Embryonic facial prominence (tissue), 1 donor: ENCODE data around the gene PHF8.

Experiments
- DNase-seq: peaks from one replicate; pipeline ENCODE4 v3.0.0-alpha.2; 2016; ENCODE audit errors: extremely low spot score

The PHF8 gene

GRCh38 chrX:54044126-54044876, at the start of gene PHF8:
Gene PHF8 (minus strand): TSS chrX:54044473. CDS start chrX:54042728, 1,745 bp downstream.
- DNase-seq: peak; percentile 88

- DNase-seq: no peak
These were observed 49.3 kb upstream of the PHF8 start for GRCh38 chrX:54093571-54093970.

- DNase-seq: no peak
These were observed 48.9 kb upstream of the PHF8 start for GRCh38 chrX:54093159-54093558.

GRCh38 chrX:54090880-54091279, 46.6 kb upstream of the PHF8 start:
- DNase-seq: no peak

GRCh38 chrX:54089191-54089590, 44.9 kb upstream of the PHF8 start:
- no peak for DNase-seq

GRCh38 chrX:54087661-54088060, 43.4 kb upstream of the PHF8 start:
- DNase-seq: no peak

GRCh38 chrX:54085666-54086065, 41.4 kb upstream of the PHF8 start:
- no peak for DNase-seq

- no peak for DNase-seq
These were observed 32.6 kb upstream of the PHF8 start for GRCh38 chrX:54076903-54077302.

GRCh38 chrX:54074826-54075225, 30.6 kb upstream of the PHF8 start:
- DNase-seq: no peak

- no peak for DNase-seq
These were observed 23.5 kb upstream of the PHF8 start for GRCh38 chrX:54067766-54068165.

GRCh38 chrX:54066841-54067240, 22.6 kb upstream of the PHF8 start:
- DNase-seq: no peak

GRCh38 chrX:54064564-54064963, 20.3 kb upstream of the PHF8 start:
- no peak for DNase-seq

GRCh38 chrX:54063361-54063760, 19.1 kb upstream of the PHF8 start:
- no peak for DNase-seq

- DNase-seq: no peak
These were observed 5.5 kb upstream of the PHF8 start for GRCh38 chrX:54049801-54050200.

- no peak for DNase-seq
These were observed 4.1 kb upstream of the PHF8 start for GRCh38 chrX:54048412-54048811.

GRCh38 chrX:54045563-54046228, 1.4 kb upstream of the PHF8 start:
- no peak for DNase-seq

GRCh38 chrX:54044877-54045338, 635 bp upstream of the PHF8 start:
- DNase-seq: peak; percentile 7

- DNase-seq: peak; percentile 16
These were observed 640 bp downstream of the PHF8 start for GRCh38 chrX:54043541-54044125.

GRCh38 chrX:54043056-54043455, 1.2 kb downstream of the PHF8 start:
- DNase-seq: no peak

- peak; percentile 18 for DNase-seq
These were observed 1.7 kb downstream of the PHF8 start for GRCh38 chrX:54042609-54043021.

GRCh38 chrX:54030329-54030728, 13.9 kb downstream of the PHF8 start:
- DNase-seq: no peak

GRCh38 chrX:54029529-54030143, 14.6 kb downstream of the PHF8 start:
- no peak for DNase-seq
